Endothelial cell of umbilical vein (primary cell): Measurements from ENCODE around the gene PKD1L1. TPM values are rescaled to one million over a fixed set of nuclear protein-coding genes. Genes with fewer than 3 reads are reported as not detected.

Source experiments
- BruUV-seq: library from RNA; stranded (reverse); fragments of 400-500 nt; replicated peaks from 2 replicates; lab custom pipeline; 2021; lab: Mats Ljungman, UMichigan
- CTCF ChIA-PET: fragments of 300-600, 350-600 bp; sonication (Branson Sonifier 250); formaldehyde crosslinking; loops from one replicate; lab custom pipeline; 2021; ENCODE audit warnings: antibody characterized with exemption, inconsistent platforms; lab: Charles Lee
- POLR2A ChIA-PET: fragments of 300-600, 350-600 bp; sonication (Branson Sonifier 250); formaldehyde crosslinking; loops from one replicate; lab custom pipeline; 2021; ENCODE audit warnings: antibody characterized with exemption, inconsistent platforms; lab: Charles Lee
- DNase-seq: peaks from one replicate; pipeline ENCODE4 v3.0.0-alpha.2; 2011; ENCODE audit warnings: low read depth, low spot score
- FAIRE-seq: peaks from 2 replicates; lab custom pipeline; 2011; peaks lifted over from hg19 to GRCh38; lab: Jason Lieb, UNC
- H2AFZ ChIP-seq: 2 replicates; pipeline ENCODE4 v1.6.0; 2012; ENCODE audit warnings: low read depth, low read length, control low read depth, inconsistent platforms
- H3K27ac ChIP-seq: 2 replicates; pipeline ENCODE4 v1.5.1; 2011; ENCODE audit warnings: low read depth, mild to moderate bottlenecking, control low read depth, low read length, moderate library complexity; ENCODE audit not compliant: insufficient read depth
- H3K27me3 ChIP-seq, 2 experiments: 2 replicates each; pipeline versions ENCODE4 v1.6.0 to v1.6.1; 2011; ENCODE audit warnings: low read length in 2 of 2, mixed read lengths in 1 of 2; ENCODE audit not compliant: control insufficient read depth in 2 of 2, insufficient read depth in 2 of 2
- H3K36me3 ChIP-seq, 2 experiments: 2 replicates in 1 of 2; 3 replicates in 1 of 2; pipeline ENCODE4 v1.5.1; 2011; ENCODE audit warnings: low read length in 2 of 2, mild to moderate bottlenecking in 1 of 2, moderate library complexity in 1 of 2; ENCODE audit not compliant: control insufficient read depth in 2 of 2, insufficient read depth in 2 of 2; ENCODE audit errors: extremely low read depth in 1 of 2
- H3K4me1 ChIP-seq: 3 replicates; pipeline ENCODE4 v1.5.1; 2011; ENCODE audit warnings: mild to moderate bottlenecking, low read length; ENCODE audit not compliant: control insufficient read depth, insufficient read depth; ENCODE audit errors: extremely low read depth
- H3K4me2 ChIP-seq: 2 replicates; pipeline ENCODE4 v1.6.1; 2011; ENCODE audit warnings: low read length, control low read depth, mixed read lengths; ENCODE audit not compliant: insufficient read depth
- H3K4me3 ChIP-seq, 3 experiments: fragments of 200-600 bp in 1 of 3; sonication (generic), shearing (Covaris generic) in 1 of 3; replicated peaks in 1 of 3; 2 replicates each; pipeline ENCODE4 v1.5.1; 2011 to 2016; ENCODE audit warnings: control low read depth in 3 of 3, low read length in 3 of 3, mild to moderate bottlenecking in 2 of 3, inconsistent platforms in 1 of 3, low read depth in 1 of 3, moderate library complexity in 1 of 3; ENCODE audit not compliant: insufficient read depth in 1 of 3
- H3K79me2 ChIP-seq: 2 replicates; pipeline ENCODE4 v1.6.0; 2012; ENCODE audit warnings: low read length, inconsistent platforms; ENCODE audit not compliant: control insufficient read depth, insufficient read depth
- H3K9ac ChIP-seq: replicated peaks from 2 replicates; pipeline ENCODE3; 2011; ENCODE audit warnings: low read length, control low read depth; ENCODE audit not compliant: insufficient read depth; ENCODE audit errors: extremely low read depth
- H3K9me1 ChIP-seq: replicated peaks from 3 replicates; pipeline ENCODE4 v1.6.0; 2011; ENCODE audit warnings: mild to moderate bottlenecking, low read length; ENCODE audit not compliant: control insufficient read depth, insufficient read depth; ENCODE audit errors: extremely low read depth
- H3K9me3 ChIP-seq: replicated peaks from 2 replicates; pipeline ENCODE4 v1.5.1; 2012; ENCODE audit warnings: low read length, inconsistent platforms; ENCODE audit not compliant: control insufficient read depth, insufficient read depth
- H4K20me1 ChIP-seq: replicated peaks from 2 replicates; pipeline ENCODE3; 2011; ENCODE audit warnings: mild to moderate bottlenecking, low read length; ENCODE audit not compliant: control insufficient read depth, insufficient read depth; ENCODE audit errors: extremely low read depth
- CTCF ChIP-seq, 2 donors: IDR thresholded peaks; 1 replicate in 1 of 2; 2 replicates in 1 of 2; pipeline ENCODE4 v1.5.1; 2011; ENCODE audit warnings: low read length in 2 of 2, mild to moderate bottlenecking in 2 of 2, moderate library complexity in 2 of 2, control low read depth in 1 of 2, inconsistent platforms in 1 of 2, low read depth in 1 of 2; ENCODE audit not compliant: insufficient read depth in 1 of 2; ENCODE audit errors: extremely low read depth in 1 of 2
- EZH2 ChIP-seq: IDR thresholded peaks from 2 replicates; pipeline ENCODE4 v1.6.1; 2012; ENCODE audit warnings: borderline replicate concordance, low read depth, mild to moderate bottlenecking, moderate library complexity, low read length, inconsistent platforms; ENCODE audit not compliant: severe bottlenecking
- GATA2 ChIP-seq: IDR thresholded peaks from 2 replicates; pipeline ENCODE4 v1.7.0; 2011; ENCODE audit warnings: low read depth, mild to moderate bottlenecking, moderate library complexity, mixed read lengths, low read length; ENCODE audit not compliant: insufficient read length, insufficient read depth
- MYC ChIP-seq: IDR thresholded peaks from one replicate; pipeline ENCODE4 v1.6.1; 2011; ENCODE audit warnings: mild to moderate bottlenecking, low read depth, low read length
- POLR2A ChIP-seq: IDR thresholded peaks from 2 replicates; pipeline ENCODE4 v1.6.1; 2012; ENCODE audit warnings: low read depth, mild to moderate bottlenecking, control low read depth, low read length
- POLR2AphosphoS5 ChIP-seq: IDR thresholded peaks from 2 replicates; pipeline ENCODE4 v1.6.1; 2012; ENCODE audit warnings: low read depth, mild to moderate bottlenecking, control low read depth, low read length, moderate library complexity; ENCODE audit not compliant: insufficient read depth
- dilution Hi-C: fragments of 300-500 bp; cut with MboI; formaldehyde crosslinking; loops from one replicate; pipeline ENCODE4 v1.15.0; 2019; ENCODE audit warnings: low sequenced_read_pairs; ENCODE audit not compliant: extremely low pct_ligation_motif_present
- intact Hi-C: fragments of 100-400 bp; cut with micrococcal nuclease; formaldehyde crosslinking; loops from one replicate; pipeline ENCODE4 v1.10.0; 2022
- polyA plus RNA-seq, 4 experiments: library from polyadenylated mRNA; depleted of rRNA in 3 of 4; stranded (reverse) in 3 of 4; unstranded in 1 of 4; fragments of >200 nt; gene quantifications; 2 replicates each; pipeline versions ENCODE4 v1.2.1 to v1.2.3, GENCODE V29; 2011 to 2012; ENCODE audit warnings: missing spikeins in 1 of 4
- total RNA-seq: library from RNA; stranded (reverse); gene quantifications from 2 replicates; pipeline ENCODE4 v1.2.3, GENCODE V29; 2021
- TF ChIP-seq, protein P1 (sequence below): IDR thresholded peaks from 2 replicates; pipeline ENCODE4 v1.6.1; 2011; ENCODE audit not compliant: insufficient read depth, insufficient read length

The PKD1L1 gene
- total and polyA plus RNA-seq, 2 donors (not counting 3 experiments of a cell fraction or from before 2014, with no cell fraction given) = 4.1 to 5.9 TPM

DNA sequence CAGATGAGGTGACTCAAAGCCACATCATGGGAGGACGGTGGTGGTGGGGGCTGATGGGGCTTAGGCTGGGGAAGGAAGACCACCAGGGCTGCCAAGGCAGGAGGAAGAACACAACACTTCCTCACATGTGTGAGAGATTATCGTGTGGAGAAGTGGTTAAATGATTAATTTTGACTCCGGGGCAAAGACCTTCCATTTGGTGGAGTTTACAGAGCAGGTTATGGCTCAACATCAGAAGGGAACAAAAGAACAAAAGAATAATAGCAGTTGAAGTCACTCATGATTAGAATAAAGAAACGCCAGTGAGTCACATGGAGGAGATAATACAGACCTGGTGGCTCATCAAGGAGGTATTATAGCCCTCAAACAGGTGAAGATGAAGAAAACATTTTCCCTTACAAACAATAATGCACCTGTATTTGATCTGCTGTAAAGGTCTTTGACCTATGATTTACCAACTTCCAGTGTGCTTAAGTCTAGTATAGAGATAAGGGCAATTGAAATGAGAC lies 170.1 kb downstream of the PKD1L1 start:
- no peaks in the 10 kb centered on the region for H3K9me1 ChIP-seq
- intact Hi-C loops (no loop called here), dilution Hi-C loops (no loop called here)
- FAIRE-seq = no peak
- H3K9ac ChIP-seq = no peak overlapping the region
- BruUV-seq = no TSS peak
- H3K4me1 ChIP-seq = peaks cover 7% of the 10 kb centered on the region
- ChIA-PET POLR2A (no interaction called here), CTCF (no interaction called here)
- no peaks in the 10 kb centered on the region for H3K36me3 ChIP-seq
- H3K4me2 ChIP-seq = no peak overlapping the region
- H3K9me3 ChIP-seq = no peaks in the 10 kb centered on the region
- TF ChIP-seq EZH2 = no peak
- TF ChIP-seq GATA2 = no peak
- no peak for TF ChIP-seq CTCF (IDR thresholded peaks at IDR 0.05; ENCODE audit: extremely low read depth in 1 of 2, insufficient read depth in 1 of 2, low read depth in 1 of 2, low read length in 2 of 2)
- no peak for TF ChIP-seq MYC
- no peak for TF ChIP-seq POLR2A
- no peak overlapping the region for H2AFZ ChIP-seq
- no peak for DNase-seq
- H3K4me3 ChIP-seq = no peak overlapping the region
- H4K20me1 ChIP-seq = no peaks in the 10 kb centered on the region
- H3K27ac ChIP-seq = no peak overlapping the region
- no peaks in the 10 kb centered on the region for H3K79me2 ChIP-seq
- H3K27me3 ChIP-seq = no peaks in the 10 kb centered on the region

DNA sequence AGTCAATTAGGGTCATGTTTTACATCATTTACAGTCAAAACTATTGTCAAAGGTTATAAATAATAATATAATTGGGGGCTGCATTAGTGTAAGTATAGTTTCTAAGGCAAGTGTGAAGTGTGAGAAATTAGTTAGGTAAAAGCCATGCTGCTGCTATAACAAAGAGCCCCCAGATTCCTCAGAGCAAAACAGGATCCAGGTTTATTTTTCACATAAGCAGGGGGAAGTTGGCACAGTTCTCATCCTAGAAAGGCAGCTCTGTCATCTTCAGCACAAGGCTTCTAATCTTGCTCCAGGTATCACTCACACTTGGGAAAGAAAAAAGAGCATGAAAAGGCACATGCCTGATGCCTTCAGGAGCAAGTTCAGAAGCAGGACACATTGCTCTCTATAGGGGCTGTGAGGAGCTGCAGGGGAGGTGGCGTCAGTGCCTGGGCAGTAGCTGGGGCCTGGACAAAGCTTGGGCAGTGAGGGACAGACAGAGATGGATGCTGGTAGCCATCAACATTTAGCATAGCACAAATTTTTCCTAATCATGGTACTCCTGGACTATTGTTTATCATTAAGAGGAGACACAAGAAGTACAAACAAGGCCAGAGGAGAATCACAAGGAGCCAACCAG lies 170.6 kb downstream of the PKD1L1 start:
- no peaks in the 10 kb centered on the region for H3K36me3 ChIP-seq
- no peak overlapping the region for H2AFZ ChIP-seq
- intact Hi-C loops = no loop called here
- DNase-seq (no peak), FAIRE-seq (no peak)
- H3K4me1 ChIP-seq = peaks cover 2% of the 10 kb centered on the region
- H4K20me1 ChIP-seq = no peaks in the 10 kb centered on the region
- no peak overlapping the region for H3K4me2 ChIP-seq
- no peaks in the 10 kb centered on the region for H3K9me1 ChIP-seq
- H3K79me2 ChIP-seq = no peaks in the 10 kb centered on the region
- no TSS peak for BruUV-seq
- no peak overlapping the region for H3K4me3 ChIP-seq
- ChIA-PET POLR2A (no interaction called here), CTCF (no interaction called here)
- no peaks in the 10 kb centered on the region for H3K9me3 ChIP-seq
- dilution Hi-C loops = no loop called here
- no peaks in the 10 kb centered on the region for H3K27me3 ChIP-seq
- H3K27ac ChIP-seq = no peak overlapping the region
- TF ChIP-seq POLR2AphosphoS5 = no peak
- no peak for TF ChIP-seq GATA2
- no peak for TF ChIP-seq MYC
- TF ChIP-seq POLR2A = no peak
- TF ChIP-seq, protein P1, sequence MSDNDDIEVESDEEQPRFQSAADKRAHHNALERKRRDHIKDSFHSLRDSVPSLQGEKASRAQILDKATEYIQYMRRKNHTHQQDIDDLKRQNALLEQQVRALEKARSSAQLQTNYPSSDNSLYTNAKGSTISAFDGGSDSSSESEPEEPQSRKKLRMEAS = no peak
- H3K9ac ChIP-seq = no peak overlapping the region
